Activated CD8-positive, alpha-beta memory T cell treated with anti-CD3 and anti-CD28 coated beads, Interleukin-2, amount 10 ng/mL, durations not matched to agents 7 days and 5 days (primary cell): Measurements from ENCODE around the gene LRRC3C. TPM values are rescaled to one million over a fixed set of nuclear protein-coding genes. Genes with fewer than 3 reads are reported as not detected.
A peak's percentile ranks its signal among the peaks of the same experiment; 100 is the strongest.

Source experiments
- ATAC-seq: fragments of 150-1000 bp; cut with Tn5 transposase; one replicate; pipeline ENCODE4 v1.10.0; 2021; ENCODE audit warnings: moderate library complexity
- CTCF ChIA-PET: fragments of 350-600 bp; sonication (Branson Sonifier 250); formaldehyde crosslinking; loops from one replicate; lab custom pipeline; 2021; ENCODE audit warnings: antibody characterized with exemption; lab: Charles Lee
- DNase-seq: peaks from one replicate; pipeline ENCODE4 v3.0.0-alpha.2; 2020
- H3K27ac Mint-ChIP-seq: one replicate; pipeline ENCODE4 v1.8.0; 2021; ENCODE audit warnings: mild to moderate bottlenecking, mixed read lengths
- H3K27me3 Mint-ChIP-seq: one replicate; pipeline ENCODE4 v1.8.0; 2021; ENCODE audit warnings: mixed read lengths
- H3K36me3 Mint-ChIP-seq: one replicate; pipeline ENCODE4 v1.8.0; 2021; ENCODE audit warnings: mild to moderate bottlenecking, mixed read lengths
- H3K4me1 Mint-ChIP-seq: one replicate; pipeline ENCODE4 v1.8.0; 2021; ENCODE audit warnings: mixed read lengths
- H3K4me3 Mint-ChIP-seq: one replicate; pipeline ENCODE4 v1.8.0; 2021; ENCODE audit warnings: mild to moderate bottlenecking, moderate library complexity, mixed read lengths
- H3K9me3 Mint-ChIP-seq: one replicate; pipeline ENCODE4 v1.8.0; 2022; ENCODE audit warnings: low read depth, mixed read lengths
- total RNA-seq, 2 experiments: library from RNA; stranded (reverse); gene quantifications; one replicate each; pipeline ENCODE4 v1.2.3, GENCODE V29; 2021

The LRRC3C gene
- total RNA-seq, 2 experiments from 2014 or later = not detected

GRCh38 chr17:39979016-39979670, 51.6 kb downstream of the LRRC3C start:
- H3K27me3 Mint-ChIP-seq = peaks cover 18% of the 10 kb centered on the region
- peaks cover 32% of the 10 kb centered on the region for H3K4me1 Mint-ChIP-seq
- no peaks in the 10 kb centered on the region for H3K9me3 Mint-ChIP-seq
- CTCF ChIA-PET = interaction anchor here (0.6 to 8.7 kb wide), 13 partner anchors 7 to 358 kb away, joined by 3 to 129 read pairs (median 7); partner anchors contain the start of gene GSDMA
- DNase-seq (no peak), ATAC-seq (no peak)
- peaks cover 1% of the 10 kb centered on the region for H3K36me3 Mint-ChIP-seq
- no peak overlapping the region for H3K27ac Mint-ChIP-seq
- peak overlapping the region; percentile 97 for H3K4me3 Mint-ChIP-seq

GRCh38 chr17:39979893-39980350, 52.4 kb downstream of the LRRC3C start:
- DNase-seq = no peak
- no peaks in the 10 kb centered on the region for H3K9me3 Mint-ChIP-seq

DNA sequence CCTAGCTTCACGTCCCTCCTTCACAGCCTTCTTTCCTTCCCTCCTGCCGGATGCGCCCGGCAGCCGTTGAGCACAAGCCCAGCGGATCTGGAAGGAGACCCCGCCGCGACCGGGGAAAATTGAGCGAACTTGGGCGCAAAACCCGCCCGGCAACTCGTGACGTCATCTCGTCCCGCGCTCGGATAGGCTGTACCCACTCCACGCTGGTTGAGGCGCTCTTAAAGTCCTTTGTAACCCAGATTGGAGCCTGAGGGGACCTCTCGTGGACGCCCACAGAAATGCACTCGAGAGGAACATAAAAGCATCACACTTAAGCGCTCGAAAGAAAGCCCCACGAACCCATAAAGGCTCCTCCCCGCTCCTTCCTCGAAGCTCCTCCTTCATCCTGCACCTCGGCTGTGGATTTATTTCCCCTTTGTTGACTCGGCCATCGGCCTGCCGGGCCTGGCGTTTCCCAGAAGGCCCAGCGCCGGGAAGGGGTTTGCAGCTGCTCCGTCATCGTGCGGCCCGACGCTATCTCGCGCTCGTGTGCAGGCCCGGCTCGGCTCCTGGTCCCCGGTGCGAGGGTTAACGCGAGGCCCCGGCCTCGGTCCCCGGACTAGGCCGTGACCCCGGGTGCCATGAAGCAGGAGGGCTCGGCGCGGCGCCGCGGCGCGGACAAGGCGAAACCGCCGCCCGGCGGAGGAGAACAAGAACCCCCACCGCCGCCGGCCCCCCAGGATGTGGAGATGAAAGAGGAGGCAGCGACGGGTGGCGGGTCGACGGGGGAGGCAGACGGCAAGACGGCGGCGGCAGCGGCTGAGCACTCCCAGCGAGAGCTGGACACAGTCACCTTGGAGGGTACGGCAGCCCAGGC, 53.0 kb downstream of the LRRC3C start, which contains the start of gene PSMD3:
Gene PSMD3, plus strand, starts transcription at position 457 of the 856 bp plus-strand sequence. Its CDS starts 164 bp downstream, at position 621.
- H3K27me3 Mint-ChIP-seq = peaks cover 14% of the 10 kb centered on the region
- peak within 1 kb of the TSS; percentile 88 for H3K27ac Mint-ChIP-seq
- H3K4me1 Mint-ChIP-seq = peaks cover 34% of the 10 kb centered on the region
- H3K4me3 Mint-ChIP-seq = peak within 1 kb of the TSS; percentile 97
- H3K36me3 Mint-ChIP-seq = peaks cover 13% of the 10 kb centered on the region
- peak; percentile 99 for DNase-seq
- no peaks in the 10 kb centered on the region for H3K9me3 Mint-ChIP-seq
- ATAC-seq = peak; percentile 96
- CTCF ChIA-PET = interaction anchor here (0.6 to 8.7 kb wide), 40 partner anchors 9 to 359 kb away, joined by 3 to 129 read pairs (median 4); partner anchors contain the start of genes GSDMA, IKZF3, LRRC3C and MED24

More at GRCh38 chr17:39979893-39980350, 52.4 kb downstream of the LRRC3C start:
- peak overlapping the region; percentile 88 for H3K27ac Mint-ChIP-seq
- ATAC-seq = peak; percentile 11
- H3K27me3 Mint-ChIP-seq = peaks cover 15% of the 10 kb centered on the region
- peaks cover 34% of the 10 kb centered on the region for H3K4me1 Mint-ChIP-seq
- peak overlapping the region; percentile 97 for H3K4me3 Mint-ChIP-seq
- CTCF ChIA-PET = interaction anchor here (0.6 to 8.7 kb wide), 36 partner anchors 8 to 359 kb away, joined by 3 to 129 read pairs (median 4); partner anchors contain the start of genes GSDMA, IKZF3, LRRC3C and MED24
- H3K36me3 Mint-ChIP-seq = peaks cover 6% of the 10 kb centered on the region

- CTCF ChIA-PET = interaction anchor here (0.6 to 8.7 kb wide), 36 partner anchors 11 to 360 kb away, joined by 3 to 129 read pairs (median 4); partner anchors contain the start of genes GSDMA, IKZF3, LRRC3C and MED24
Measured at GRCh38 chr17:39981207-39981741, 53.7 kb downstream of the LRRC3C start.

DNA sequence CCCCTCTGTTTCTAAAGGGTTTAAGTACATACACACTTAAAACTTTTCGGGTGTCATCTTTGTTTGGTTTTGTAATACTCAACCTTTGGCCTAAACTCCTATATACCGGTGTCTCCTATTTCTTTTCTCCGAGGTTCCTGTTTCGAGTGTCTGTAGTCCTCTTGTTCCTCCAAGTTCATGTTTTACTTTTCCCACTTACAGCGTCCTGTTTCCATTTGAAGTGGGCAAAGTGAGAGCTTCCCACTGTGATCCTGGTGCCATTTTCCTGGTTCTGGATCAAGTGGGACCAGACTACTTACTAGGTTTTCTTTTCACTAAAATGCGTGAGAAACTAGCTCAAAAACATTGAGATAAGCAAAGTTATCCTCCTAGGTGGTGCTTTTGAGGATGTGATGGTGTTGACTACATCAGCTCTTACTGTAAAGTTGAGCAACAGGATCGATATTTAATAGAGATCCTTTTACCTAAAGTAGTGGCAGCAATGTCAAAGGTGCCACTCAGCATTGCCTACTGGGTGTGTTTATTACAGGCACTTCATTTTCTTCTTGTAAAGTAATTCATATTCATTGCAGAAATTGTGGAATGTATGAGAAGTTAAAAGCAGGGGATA, 54.3 kb downstream of the LRRC3C start:
- Mint-ChIP-seq H3K4me3 (peak overlapping the region; percentile 97), H3K27ac (peak overlapping the region; percentile 88), H3K27me3 (peaks cover 9% of the 10 kb centered on the region), H3K36me3 (peaks cover 25% of the 10 kb centered on the region), H3K4me1 (peaks cover 34% of the 10 kb centered on the region), H3K9me3 (no peaks in the 10 kb centered on the region)
- CTCF ChIA-PET = interaction anchor here (0.7 to 8.7 kb wide), 9 partner anchors 10 to 360 kb away, joined by 3 to 129 read pairs (median 6); partner anchors contain the start of genes GSDMA and MED24
- ATAC-seq (no peak), DNase-seq (no peak)

More at GRCh38 chr17:39981207-39981741, 53.7 kb downstream of the LRRC3C start:
- peak overlapping the region; percentile 88 for H3K27ac Mint-ChIP-seq
- H3K9me3 Mint-ChIP-seq = no peaks in the 10 kb centered on the region
- ATAC-seq (no peak), DNase-seq (no peak)
- H3K27me3 Mint-ChIP-seq = peaks cover 9% of the 10 kb centered on the region
- H3K4me1 Mint-ChIP-seq = peaks cover 34% of the 10 kb centered on the region
- peaks cover 19% of the 10 kb centered on the region for H3K36me3 Mint-ChIP-seq
- H3K4me3 Mint-ChIP-seq = peak overlapping the region; percentile 97

- Mint-ChIP-seq H3K9me3 (no peaks in the 10 kb centered on the region), H3K4me3 (no peak overlapping the region), H3K4me1 (peaks cover 7% of the 10 kb centered on the region), H3K36me3 (peaks cover 62% of the 10 kb centered on the region), H3K27ac (no peak overlapping the region), H3K27me3 (no peaks in the 10 kb centered on the region)
- no peak for DNase-seq
- ATAC-seq = no peak
- CTCF ChIA-PET = interaction anchor here (1.2 to 1.7 kb wide), 2 partner anchors 25 to 29 kb away, joined by 3 to 4 read pairs; no protein-coding TSS in a partner anchor
Measured at GRCh38 chr17:39988206-39988810, 60.8 kb downstream of the LRRC3C start.

- H3K36me3 Mint-ChIP-seq = peaks cover 51% of the 10 kb centered on the region
Measured at GRCh38 chr17:39994448-39994847, 66.9 kb downstream of the LRRC3C start.

More at GRCh38 chr17:39994448-39994847, 66.9 kb downstream of the LRRC3C start:
- H3K4me3 Mint-ChIP-seq = no peak overlapping the region
- H3K27me3 Mint-ChIP-seq = no peaks in the 10 kb centered on the region
- DNase-seq (no peak), ATAC-seq (no peak)
- no peak overlapping the region for H3K27ac Mint-ChIP-seq
- H3K4me1 Mint-ChIP-seq = no peaks in the 10 kb centered on the region
- no peaks in the 10 kb centered on the region for H3K9me3 Mint-ChIP-seq
- CTCF ChIA-PET = no interaction called here

Other genes starting within 250 kb of the LRRC3C start
- 10 to 100 TPM; 10.5 to 13.8 TPM for gene PGAP3, start 239.7 kb upstream of the LRRC3C start, total RNA-seq
- 1 to 10 TPM; 3.5 to 4.7 TPM for gene ERBB2, start 227.7 kb upstream of the LRRC3C start, total RNA-seq
- 10 to 100 TPM; 45.9 to 46.8 TPM for gene MIEN1, start 197.2 kb upstream of the LRRC3C start, total RNA-seq
- under 1 TPM in 1 of 2 experiments, not detected in 1; 0.19 TPM for gene GRB7, start 189.8 kb upstream of the LRRC3C start, total RNA-seq
- gene IKZF3, start 63.4 kb upstream of the LRRC3C start, total RNA-seq = 100 to 1,000 TPM in 1 of 2 experiments, 10 to 100 TPM in 1; 70.8 to 119 TPM
- gene ZPBP2, start 59.5 kb upstream of the LRRC3C start, total RNA-seq = under 1 TPM in 1 of 2 experiments, not detected in 1; 0.19 TPM
- gene GSDMB, start 9.1 kb upstream of the LRRC3C start, total RNA-seq = 10 to 100 TPM; 37.8 to 51.0 TPM
- gene ORMDL3, start 131 bp upstream of the LRRC3C start, total RNA-seq = 100 to 1,000 TPM; 111 to 131 TPM
- not detected for gene GSDMA, start 35.3 kb downstream of the LRRC3C start, total RNA-seq
- 100 to 1,000 TPM; 106 to 138 TPM for gene PSMD3, start 53.1 kb downstream of the LRRC3C start, total RNA-seq
- not detected for gene CSF3, start 87.7 kb downstream of the LRRC3C start, total RNA-seq
- 100 to 1,000 TPM in 1 of 2 experiments, 10 to 100 TPM in 1; 98.0 to 107 TPM for gene MED24, start 126.7 kb downstream of the LRRC3C start, total RNA-seq
- gene THRA, start 135.2 kb downstream of the LRRC3C start, total RNA-seq = 1 to 10 TPM; 5.9 to 8.3 TPM
- 1 to 10 TPM; 3.3 to 4.8 TPM for gene NR1D1, start 172.9 kb downstream of the LRRC3C start, total RNA-seq
- 10 to 100 TPM; 91.4 to 94.7 TPM for gene MSL1, start 194.2 kb downstream of the LRRC3C start, total RNA-seq
- 10 to 100 TPM; 89.8 to 90.5 TPM for gene CASC3, start 212.8 kb downstream of the LRRC3C start, total RNA-seq
- 1 to 10 TPM; 4.4 to 4.6 TPM for gene RAPGEFL1, start 249.7 kb downstream of the LRRC3C start, total RNA-seq